HL-60 (cell line): ENCODE data around the gene BRIX1.
A peak's percentile ranks its signal among the peaks of the same experiment; 100 is the strongest.

Experiments used
- DNase-seq, 2 experiments: peaks; one replicate each; pipeline ENCODE4 v3.0.0-alpha.2; 2010 to 2020; ENCODE audit warnings: low read depth in 1 of 2, low spot score in 1 of 2
- H3K27ac ChIP-seq: fragments of 250-450 bp; sonication (Bioruptor Pico); replicated peaks from 2 replicates; pipeline ENCODE4 v1.5.1; 2020; ENCODE audit warnings: mild to moderate bottlenecking, moderate library complexity
- H3K27me3 ChIP-seq: fragments of 250-450 bp; sonication (Bioruptor Pico); 2 replicates; pipeline ENCODE4 v1.5.1; 2021; ENCODE audit warnings: mild to moderate bottlenecking, moderate library complexity; ENCODE audit not compliant: insufficient read depth, poor library complexity, severe bottlenecking
- H3K4me3 ChIP-seq: replicated peaks from 2 replicates; pipeline ENCODE4 v1.5.1; 2011; ENCODE audit warnings: mild to moderate bottlenecking, control low read depth, low read length; ENCODE audit not compliant: insufficient read depth
- CTCF ChIP-seq: IDR thresholded peaks from one replicate; pipeline ENCODE4 v1.5.1; 2011; ENCODE audit warnings: low read length, control low read depth, inconsistent platforms; ENCODE audit not compliant: insufficient read depth
- GABPA ChIP-seq: IDR thresholded peaks from 2 replicates; pipeline ENCODE4 v1.6.1; 2012; ENCODE audit warnings: low read depth
- POLR2AphosphoS5 ChIP-seq: IDR thresholded peaks from 2 replicates; pipeline ENCODE4 v1.6.1; 2012; ENCODE audit warnings: low read depth
- REST ChIP-seq: IDR thresholded peaks from 2 replicates; pipeline ENCODE4 v1.6.1; 2012; ENCODE audit warnings: low read depth; ENCODE audit not compliant: insufficient replicate concordance
- SPI1 ChIP-seq: IDR thresholded peaks from 2 replicates; pipeline ENCODE4 v1.6.1; 2012; ENCODE audit warnings: low read depth, mild to moderate bottlenecking, borderline replicate concordance

The BRIX1 gene

GRCh38 chr5:34923694-34924461 lies 8.4 kb downstream of the BRIX1 start:
- no peak for TF ChIP-seq CTCF
- TF ChIP-seq SPI1 = no peak
- TF ChIP-seq REST = no peak
- Histone ChIP-seq H3K27me3 (no peaks in the 10 kb centered on the region), H3K27ac (peak overlapping the region; percentile 43), H3K4me3 (no peak overlapping the region)
- DNase-seq = peak; percentile 43 to 61

GRCh38 chr5:34924462-34924765 lies 8.9 kb downstream of the BRIX1 start:
- no peak for DNase-seq
- H3K27ac ChIP-seq = no peak overlapping the region; the same call in 1 of the 2 replicates
- H3K4me3 ChIP-seq = no peak overlapping the region
- TF ChIP-seq GABPA (no peak), SPI1 (no peak), POLR2AphosphoS5 (no peak), REST (no peak), CTCF (no peak)
- H3K27me3 ChIP-seq = no peaks in the 10 kb centered on the region

- DNase-seq = no peak
- Histone ChIP-seq H3K27me3 (no peaks in the 10 kb centered on the region), H3K27ac (no peak overlapping the region), H3K4me3 (no peak overlapping the region)
- no peak for TF ChIP-seq GABPA
- TF ChIP-seq SPI1 = no peak
- TF ChIP-seq CTCF = no peak
- TF ChIP-seq REST = no peak
- no peak for TF ChIP-seq POLR2AphosphoS5
These were observed 10.9 kb downstream of the BRIX1 start for GRCh38 chr5:34926318-34926888.
